GM10266 (cell line): ENCODE results near the gene DNAH7.

Experiments used
- DNase-seq: peaks from one replicate; pipeline ENCODE4 v3.0.0; 2012; ENCODE audit errors: extremely low spot score
- TF ChIP-seq, protein P1 (sequence below): IDR thresholded peaks from 2 replicates; pipeline ENCODE4 v1.5.1; 2012; ENCODE audit warnings: mild to moderate bottlenecking, low read depth; ENCODE audit not compliant: control insufficient read depth, insufficient read depth; ENCODE audit errors: missing control alignments

DNAH7 gene

DNA sequence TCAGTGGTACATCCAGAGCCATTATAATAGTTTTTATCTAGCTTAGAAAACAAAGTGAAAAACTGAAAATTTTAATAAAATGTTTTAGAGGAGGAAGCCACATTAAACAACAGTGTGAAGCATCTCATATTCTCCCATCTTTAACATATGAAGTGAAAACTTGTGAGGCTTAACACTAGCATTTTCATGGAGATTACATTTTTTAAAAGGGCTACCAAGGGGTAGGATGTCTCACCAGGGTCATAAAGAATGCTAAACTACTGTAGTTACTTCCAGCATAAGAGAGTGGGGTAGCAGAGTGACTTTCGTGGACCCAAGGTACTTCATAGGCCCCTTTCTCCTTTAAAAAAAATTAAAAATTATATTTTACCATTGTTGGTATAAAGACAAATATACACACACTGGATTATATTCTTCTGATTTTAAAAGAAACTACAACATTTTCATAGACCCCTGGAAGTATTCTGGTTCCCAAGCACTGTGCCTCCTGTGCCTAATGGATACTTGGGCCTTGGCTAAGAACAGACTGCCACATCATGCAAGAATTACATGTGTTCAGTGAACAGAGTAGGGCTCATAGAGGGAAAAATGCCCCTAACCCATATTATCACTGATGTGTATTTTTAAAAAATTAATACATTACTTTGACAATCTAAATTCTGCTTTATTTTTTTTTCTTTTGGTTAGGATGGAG is 263.2 kb downstream of the DNAH7 start:
- no peak for DNase-seq
- TF ChIP-seq, protein P1, sequence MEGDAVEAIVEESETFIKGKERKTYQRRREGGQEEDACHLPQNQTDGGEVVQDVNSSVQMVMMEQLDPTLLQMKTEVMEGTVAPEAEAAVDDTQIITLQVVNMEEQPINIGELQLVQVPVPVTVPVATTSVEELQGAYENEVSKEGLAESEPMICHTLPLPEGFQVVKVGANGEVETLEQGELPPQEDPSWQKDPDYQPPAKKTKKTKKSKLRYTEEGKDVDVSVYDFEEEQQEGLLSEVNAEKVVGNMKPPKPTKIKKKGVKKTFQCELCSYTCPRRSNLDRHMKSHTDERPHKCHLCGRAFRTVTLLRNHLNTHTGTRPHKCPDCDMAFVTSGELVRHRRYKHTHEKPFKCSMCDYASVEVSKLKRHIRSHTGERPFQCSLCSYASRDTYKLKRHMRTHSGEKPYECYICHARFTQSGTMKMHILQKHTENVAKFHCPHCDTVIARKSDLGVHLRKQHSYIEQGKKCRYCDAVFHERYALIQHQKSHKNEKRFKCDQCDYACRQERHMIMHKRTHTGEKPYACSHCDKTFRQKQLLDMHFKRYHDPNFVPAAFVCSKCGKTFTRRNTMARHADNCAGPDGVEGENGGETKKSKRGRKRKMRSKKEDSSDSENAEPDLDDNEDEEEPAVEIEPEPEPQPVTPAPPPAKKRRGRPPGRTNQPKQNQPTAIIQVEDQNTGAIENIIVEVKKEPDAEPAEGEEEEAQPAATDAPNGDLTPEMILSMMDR: no peak

DNA sequence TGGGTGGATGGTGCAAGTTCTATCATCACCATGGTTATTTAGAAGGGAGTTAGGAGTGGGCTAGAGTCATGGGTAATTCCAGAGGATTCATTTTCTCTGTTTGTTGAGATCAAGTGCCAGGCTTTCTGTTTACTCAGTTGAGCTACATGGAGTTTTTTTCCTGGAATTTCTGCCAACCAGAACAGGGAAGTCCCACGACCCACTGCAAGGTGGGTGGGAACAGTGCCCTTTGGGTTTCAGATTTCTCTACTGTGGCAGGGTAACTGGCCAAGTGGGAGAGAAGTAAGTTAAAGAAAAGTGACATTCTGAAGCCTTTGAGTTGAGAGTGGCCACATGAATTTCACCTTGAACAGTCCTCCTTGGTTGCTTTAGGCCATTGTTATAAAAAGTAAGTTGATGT is 272.8 kb downstream of the DNAH7 start:
- DNase-seq: no peak
- TF ChIP-seq, protein P1: no peak

DNA sequence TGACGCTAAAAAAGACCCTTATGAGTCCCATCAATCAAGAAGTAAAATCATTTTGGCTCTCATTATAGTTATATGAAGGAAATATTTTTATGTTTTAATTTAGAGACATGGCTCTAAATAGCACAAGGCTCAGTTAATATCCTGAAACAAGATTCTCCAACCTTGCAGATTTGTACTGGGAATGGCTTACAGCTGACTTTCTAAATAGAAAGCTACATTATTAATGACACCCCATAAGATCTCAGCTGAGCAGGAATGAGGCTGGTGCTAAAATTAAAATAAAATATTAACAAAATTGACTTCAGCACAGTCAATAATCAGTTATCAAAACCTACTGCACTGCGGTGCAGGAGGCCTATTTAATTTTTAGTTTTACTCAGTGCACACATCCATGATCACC is 274.8 kb downstream of the DNAH7 start:
- no peak for DNase-seq
- TF ChIP-seq, protein P1: no peak

DNA sequence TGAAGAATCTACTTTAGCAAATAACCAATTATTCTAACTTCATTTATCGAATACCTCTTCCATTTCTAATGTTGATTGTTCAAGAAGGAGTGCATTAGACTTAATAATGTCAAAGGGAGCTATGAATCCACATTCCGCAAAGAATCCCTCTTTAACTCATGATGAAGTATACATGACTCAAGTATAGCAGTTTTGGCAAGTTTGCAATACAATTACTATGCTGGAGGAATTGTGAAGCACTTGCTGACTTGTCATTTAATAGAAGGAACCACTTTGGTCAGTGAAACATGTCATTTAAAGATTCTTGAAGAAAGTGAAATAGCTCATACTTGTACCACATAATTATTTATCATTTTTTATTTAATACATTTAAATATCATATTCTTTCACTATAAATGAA is 286.5 kb downstream of the DNAH7 start:
- no peak for DNase-seq
- TF ChIP-seq, protein P1: no peak

DNA sequence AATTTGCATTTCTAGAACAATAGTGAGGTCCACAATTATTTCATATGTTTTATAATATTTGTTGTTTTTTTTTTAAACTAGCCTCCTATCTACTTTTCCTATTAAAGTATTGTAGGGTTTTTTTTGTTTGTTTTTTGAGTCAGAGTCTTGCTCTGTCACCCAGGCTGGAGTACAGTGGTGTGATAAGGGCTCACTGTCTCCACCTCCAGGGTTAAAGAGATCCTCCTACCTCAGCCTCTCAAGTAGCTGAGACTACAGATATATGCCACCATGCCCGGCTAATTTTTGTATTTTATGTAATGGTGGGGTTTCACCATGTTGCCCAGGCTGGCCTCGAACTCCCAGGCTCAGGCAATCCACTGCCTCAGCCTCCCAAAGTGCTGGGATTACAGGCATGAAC is 289.1 kb downstream of the DNAH7 start:
- DNase-seq: no peak
- TF ChIP-seq, protein P1: no peak

DNA sequence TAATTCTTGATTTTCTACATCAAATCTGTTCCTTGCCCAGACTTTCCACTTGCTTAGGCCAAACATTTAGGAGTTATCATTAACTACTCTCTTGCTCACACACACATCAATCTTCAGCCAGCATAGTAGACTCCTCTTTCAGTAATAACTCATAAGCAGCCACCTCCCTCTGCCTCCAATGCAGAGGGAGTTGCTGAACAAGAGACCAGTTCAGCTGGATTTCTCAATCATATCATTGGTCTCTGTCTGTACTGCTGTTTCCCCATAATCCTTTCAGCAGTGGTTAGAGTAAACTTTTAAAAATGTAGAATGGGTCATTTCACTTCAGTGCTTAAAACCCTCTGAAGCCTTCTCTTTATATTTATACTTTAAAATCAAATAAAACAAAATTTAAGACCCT is 298.7 kb downstream of the DNAH7 start:
- no peak for DNase-seq
- TF ChIP-seq, protein P1: no peak

DNA sequence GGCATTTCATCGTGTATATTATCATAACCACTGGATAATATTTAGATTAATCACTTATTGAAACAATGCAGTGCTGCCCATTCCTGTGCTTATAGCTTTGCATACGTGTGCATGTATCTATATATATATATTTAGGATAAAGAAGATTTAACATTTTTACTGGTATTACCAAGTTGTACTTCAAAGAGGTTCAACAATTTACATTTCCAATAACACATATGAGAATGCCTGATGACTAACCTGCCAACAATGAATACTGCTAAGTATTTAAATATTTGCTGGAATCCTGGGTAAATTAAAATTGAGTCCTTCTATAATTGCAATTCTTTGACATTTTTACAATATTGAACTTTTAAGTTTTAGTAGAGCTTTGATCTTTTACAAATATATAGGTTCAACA is 300.2 kb downstream of the DNAH7 start:
- DNase-seq: no peak
- TF ChIP-seq, protein P1: no peak
